ENCODE data around the gene MYH14. TPM values are rescaled to one million over a fixed set of nuclear protein-coding genes. Genes with fewer than 3 reads are reported as not detected.

The MYH14 gene
- total RNA-seq, 1 donor from 2014 or later: 0.59 TPM

GRCh38 chr19:50191216-50191615 lies 12.2 kb upstream of the MYH14 start:
- DNase-seq: no peak
- no peak for TF ChIP-seq CTCF (IDR thresholded peaks at IDR 0.05; ENCODE audit: partially characterized antibody, unreplicated experiment)
- Mint-ChIP-seq H3K4me3 (ENCODE audit: unreplicated experiment) (no peak overlapping the region), H3K36me3 (ENCODE audit: unreplicated experiment) (no peaks in the 10 kb centered on the region), H3K4me1 (ENCODE audit: low read depth, unreplicated experiment) (no peaks in the 10 kb centered on the region), H3K9me3 (ENCODE audit: unreplicated experiment) (peaks cover 4% of the 10 kb centered on the region), H3K27me3 (ENCODE audit: unreplicated experiment) (peaks cover 8% of the 10 kb centered on the region), H3K27ac (ENCODE audit: unreplicated experiment) (no peak overlapping the region)

- Mint-ChIP-seq H3K27ac (ENCODE audit: unreplicated experiment) (no peak overlapping the region), H3K27me3 (ENCODE audit: unreplicated experiment) (peaks cover 12% of the 10 kb centered on the region), H3K36me3 (ENCODE audit: unreplicated experiment) (no peaks in the 10 kb centered on the region), H3K4me3 (ENCODE audit: unreplicated experiment) (peak overlapping the region; percentile 21), H3K9me3 (ENCODE audit: unreplicated experiment) (peaks cover 11% of the 10 kb centered on the region), H3K4me1 (ENCODE audit: low read depth, unreplicated experiment) (no peaks in the 10 kb centered on the region)
- TF ChIP-seq CTCF (IDR thresholded peaks at IDR 0.05; ENCODE audit: partially characterized antibody, unreplicated experiment): no peak
- no peak for DNase-seq
Observed at GRCh38 chr19:50192463-50193211, 10.8 kb upstream of the MYH14 start.

GRCh38 chr19:50195224-50195623 lies 8.2 kb upstream of the MYH14 start:
- H3K36me3 Mint-ChIP-seq (ENCODE audit: unreplicated experiment): no peaks in the 10 kb centered on the region
- H3K9me3 Mint-ChIP-seq (ENCODE audit: unreplicated experiment): peaks cover 11% of the 10 kb centered on the region

GRCh38 chr19:50196322-50196932 lies 7.0 kb upstream of the MYH14 start:
- H3K27me3 Mint-ChIP-seq (ENCODE audit: unreplicated experiment): peaks cover 7% of the 10 kb centered on the region
- no peaks in the 10 kb centered on the region for H3K36me3 Mint-ChIP-seq (ENCODE audit: unreplicated experiment)

More at GRCh38 chr19:50195224-50195623, 8.2 kb upstream of the MYH14 start:
- TF ChIP-seq CTCF (IDR thresholded peaks at IDR 0.05; ENCODE audit: partially characterized antibody, unreplicated experiment): no peak
- no peaks in the 10 kb centered on the region for H3K4me1 Mint-ChIP-seq (ENCODE audit: low read depth, unreplicated experiment)
- H3K27me3 Mint-ChIP-seq (ENCODE audit: unreplicated experiment): peaks cover 9% of the 10 kb centered on the region
- DNase-seq: no peak
- H3K4me3 Mint-ChIP-seq (ENCODE audit: unreplicated experiment): no peak overlapping the region
- H3K27ac Mint-ChIP-seq (ENCODE audit: unreplicated experiment): no peak overlapping the region

More at GRCh38 chr19:50196322-50196932, 7.0 kb upstream of the MYH14 start:
- DNase-seq: no peak
- TF ChIP-seq CTCF (IDR thresholded peaks at IDR 0.05; ENCODE audit: partially characterized antibody, unreplicated experiment): no peak
- Mint-ChIP-seq H3K27ac (ENCODE audit: unreplicated experiment) (no peak overlapping the region), H3K4me3 (ENCODE audit: unreplicated experiment) (no peak overlapping the region), H3K9me3 (ENCODE audit: unreplicated experiment) (peaks cover 11% of the 10 kb centered on the region), H3K4me1 (ENCODE audit: low read depth, unreplicated experiment) (no peaks in the 10 kb centered on the region)

All from glutamatergic neuron (in vitro differentiated cells).